GM18867 (cell line): Measurements from ENCODE around the gene RNF123.

Experiments
- ATAC-seq: cut with Tn5 transposase; IDR thresholded peaks from one replicate; pipeline ENCODE4 v1.9.1; 2021; ENCODE audit warnings: mild to moderate bottlenecking, moderate library complexity; ENCODE audit not compliant: unreplicated experiment

RNF123 gene

GRCh38 chr3:49700453-49701128, 11.2 kb downstream of the RNF123 start:
- ATAC-seq, result no peak

- ATAC-seq, result no peak
Observed at GRCh38 chr3:49701388-49702077, 12.2 kb downstream of the RNF123 start.

DNA sequence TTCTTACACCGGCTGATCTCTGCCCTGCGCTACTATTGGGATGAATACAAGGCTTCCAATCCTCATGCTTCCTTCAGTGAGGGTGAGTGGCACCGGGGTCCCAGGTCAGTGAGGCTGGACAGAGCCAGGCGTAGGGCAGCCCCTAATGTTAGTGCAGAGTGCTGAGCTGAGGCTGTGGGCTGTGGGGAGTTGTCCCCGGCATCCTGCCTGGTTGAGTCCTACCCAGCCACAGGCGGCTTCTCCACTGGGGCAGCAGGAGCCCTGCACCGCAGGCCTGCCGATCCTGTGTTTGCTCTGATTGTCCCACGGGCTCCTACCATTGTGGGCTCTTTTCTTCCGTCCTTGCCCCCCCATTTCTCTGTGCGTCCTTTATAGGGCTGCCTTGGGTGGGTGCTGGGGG, 13.3 kb downstream of the RNF123 start:
- ATAC-seq, result no peak

- peak; percentile 71 for ATAC-seq
Observed at GRCh38 chr3:49703443-49703927, 14.1 kb downstream of the RNF123 start.

GRCh38 chr3:49703956-49704355, 14.6 kb downstream of the RNF123 start:
- ATAC-seq, result no peak

GRCh38 chr3:49704629-49705028, 15.3 kb downstream of the RNF123 start:
- ATAC-seq, result no peak

- no peak for ATAC-seq
Observed at GRCh38 chr3:49705390-49705960, 16.1 kb downstream of the RNF123 start.

- no peak for ATAC-seq
Observed at GRCh38 chr3:49706456-49707112, 17.2 kb downstream of the RNF123 start.

GRCh38 chr3:49707113-49707480, 17.7 kb downstream of the RNF123 start:
- ATAC-seq, result no peak

GRCh38 chr3:49709852-49710251, 20.5 kb downstream of the RNF123 start:
- ATAC-seq, result no peak

DNA sequence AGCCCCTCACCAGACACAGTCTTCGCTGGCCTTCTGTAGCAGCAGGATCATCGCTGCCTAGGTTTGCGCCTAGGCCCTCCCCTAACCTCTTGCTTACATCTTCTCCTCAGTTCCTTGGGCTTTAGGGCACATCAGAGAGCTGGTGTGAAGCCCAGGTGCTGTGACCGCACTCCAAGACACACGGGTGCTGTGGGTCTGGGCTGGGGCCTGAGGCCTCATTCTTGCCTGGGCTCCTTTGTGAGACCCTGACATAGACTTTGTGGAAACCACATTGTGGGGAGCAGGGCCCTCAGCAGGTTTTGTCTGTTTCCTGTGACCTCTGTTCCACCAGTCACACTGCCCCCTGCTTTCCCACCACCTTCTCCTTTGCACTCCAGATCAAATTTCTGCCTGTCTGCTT, 22.1 kb downstream of the RNF123 start:
- ATAC-seq, result no peak

GRCh38 chr3:49712166-49712565, 22.8 kb downstream of the RNF123 start:
- no peak for ATAC-seq

GRCh38 chr3:49712631-49713317, 23.4 kb downstream of the RNF123 start:
- no peak for ATAC-seq

DNA sequence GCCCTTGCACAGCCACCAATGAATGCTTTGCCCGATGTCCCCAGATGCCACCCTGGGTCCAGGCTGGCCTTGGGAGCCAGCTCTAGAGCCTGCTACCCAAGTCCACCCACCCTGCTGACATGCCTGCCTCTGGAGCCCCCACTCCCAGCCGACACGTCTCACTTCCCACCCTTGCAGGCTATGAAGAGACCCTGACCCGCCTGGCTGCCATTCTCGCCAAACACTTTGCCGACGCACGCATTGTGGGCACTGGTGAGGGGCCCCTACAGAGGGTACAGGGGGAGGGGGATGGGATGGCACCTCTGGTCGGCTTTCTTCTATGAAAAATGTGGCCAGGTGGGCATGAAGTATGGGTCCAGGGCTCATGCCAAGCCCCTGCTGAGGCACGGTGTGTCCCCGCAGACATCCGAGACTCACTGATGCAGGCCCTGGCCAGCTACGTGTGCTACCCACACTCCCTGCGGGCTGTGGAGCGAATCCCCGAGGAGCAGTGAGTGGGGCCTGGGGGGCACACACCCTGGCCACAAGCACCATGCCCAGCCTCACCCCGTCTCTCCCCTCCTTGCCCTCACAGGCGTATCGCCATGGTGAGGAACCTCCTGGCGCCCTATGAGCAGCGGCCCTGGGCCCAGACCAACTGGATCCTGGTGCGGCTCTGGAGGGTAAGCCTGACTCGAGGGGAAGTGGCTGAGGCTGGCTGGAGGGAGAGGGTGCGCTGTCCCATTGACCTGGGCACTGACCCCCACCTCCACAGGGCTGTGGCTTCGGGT, 24.2 kb downstream of the RNF123 start:
- no peak for ATAC-seq

DNA sequence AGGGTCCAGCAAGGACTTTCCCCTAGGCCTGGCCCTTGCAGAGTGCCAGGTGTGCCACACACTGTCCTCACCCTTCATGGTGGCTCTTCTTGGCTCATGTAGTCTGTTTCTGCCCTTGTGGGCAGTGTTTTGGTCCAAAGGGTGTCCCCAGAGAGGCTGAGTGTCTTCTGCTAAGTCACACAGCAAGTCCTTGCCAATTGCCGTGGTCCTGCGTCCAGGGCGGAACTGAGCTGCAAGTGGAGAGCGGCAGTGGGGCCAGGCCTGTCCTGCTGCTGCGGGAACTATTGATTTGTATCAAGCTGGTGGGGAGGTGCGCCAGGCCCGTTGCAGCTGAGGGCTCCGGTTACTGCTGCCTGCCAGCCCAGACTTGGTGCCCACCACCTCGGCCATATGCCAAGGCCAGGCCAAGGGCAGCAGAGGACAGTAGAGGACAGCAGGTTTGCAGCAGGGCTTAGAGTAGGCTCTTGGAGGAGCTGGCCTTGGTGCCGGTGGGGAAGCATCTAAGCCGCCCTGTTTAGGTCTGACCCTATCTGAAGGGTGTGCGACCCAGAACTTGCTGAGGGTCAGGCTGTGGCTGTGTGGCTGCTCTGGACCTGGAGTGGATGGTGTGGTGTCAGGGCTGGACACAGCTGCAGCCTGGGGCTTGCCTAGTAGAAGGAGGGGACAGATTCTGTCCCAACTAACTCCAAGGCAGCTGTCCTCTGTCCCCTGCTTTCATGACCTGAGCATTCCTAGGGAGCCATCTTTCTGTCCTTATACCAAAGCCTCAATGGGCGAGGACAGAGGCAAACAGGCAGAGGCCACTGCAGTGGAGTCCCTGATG, 25.6 kb downstream of the RNF123 start:
- ATAC-seq, result no peak

- no peak for ATAC-seq
Observed at GRCh38 chr3:49715611-49716121, 26.3 kb downstream of the RNF123 start.

- no peak for ATAC-seq
Observed at GRCh38 chr3:49716169-49716568, 26.8 kb downstream of the RNF123 start.

DNA sequence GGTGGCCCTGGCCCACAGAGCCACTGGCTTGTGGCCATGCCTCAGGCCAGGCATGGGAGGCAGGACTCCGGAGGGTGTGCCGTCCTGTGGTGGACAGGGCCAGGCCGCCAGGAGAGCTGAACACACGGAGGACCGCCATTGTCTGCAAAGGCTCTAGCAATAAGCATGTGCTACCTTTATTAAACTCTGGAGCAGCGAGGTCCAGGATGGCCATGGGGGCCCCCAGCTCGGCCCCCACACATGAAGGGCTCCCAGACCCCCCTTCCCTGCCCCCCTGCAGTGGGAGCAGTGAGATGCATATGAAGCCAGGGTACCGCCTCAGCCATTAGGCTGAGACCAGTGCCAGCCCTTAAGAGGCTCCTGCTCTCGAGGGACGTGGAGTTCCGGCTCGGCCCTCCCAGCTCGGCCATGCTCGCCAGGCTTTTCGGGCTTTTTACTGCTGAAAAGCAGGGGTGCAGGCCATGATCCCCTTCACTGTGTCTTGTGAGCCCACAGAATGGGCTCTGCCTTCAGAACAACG, 27.4 kb downstream of the RNF123 start:
- no peak for ATAC-seq
